Kidney (tissue), 14 donors: ENCODE measurements around the gene ENOX1. TPM values are rescaled to one million over a fixed set of nuclear protein-coding genes. Genes with fewer than 3 reads are reported as not detected.

Experiments
- DNase-seq, 5 donors: peaks; one replicate each; pipeline ENCODE4 v3.0.0-alpha.2; 2013 to 2020
- FAIRE-seq: peaks from 2 replicates; lab custom pipeline; 2012; peaks lifted over from hg19 to GRCh38; lab: Jason Lieb, UNC
- H3K27ac ChIP-seq, 2 donors: one replicate each; pipeline ENCODE4 v1.7.0; 2013; ENCODE audit warnings: low read depth in 2 of 2, low read length in 2 of 2, inconsistent platforms in 1 of 2
- H3K27me3 ChIP-seq: one replicate; pipeline ENCODE4 v1.7.1; 2013; ENCODE audit warnings: low read length, inconsistent platforms; ENCODE audit not compliant: control insufficient read depth, insufficient read depth
- H3K36me3 ChIP-seq, 3 donors: one replicate each; pipeline versions ENCODE4 v1.7.0 to v1.7.1; 2013; ENCODE audit warnings: low read length in 3 of 3, control low read depth in 1 of 3, inconsistent platforms in 1 of 3; ENCODE audit not compliant: insufficient read depth in 3 of 3, control insufficient read depth in 2 of 3
- H3K4me1 ChIP-seq, 3 donors: one replicate each; pipeline versions ENCODE4 v1.7.0 to v1.7.1; 2013; ENCODE audit warnings: low read length in 3 of 3, inconsistent platforms in 1 of 3, low read depth in 1 of 3; ENCODE audit not compliant: control insufficient read depth in 2 of 3, insufficient read depth in 2 of 3
- H3K4me3 ChIP-seq, 3 donors: one replicate each; pipeline versions ENCODE4 v1.7.0 to v1.8.1; 2013; ENCODE audit warnings: low read length in 3 of 3, control low read depth in 1 of 3, inconsistent platforms in 1 of 3
- H3K9ac ChIP-seq, 3 donors: one replicate each; pipeline versions ENCODE4 v1.7.0 to v1.7.1; 2013; ENCODE audit warnings: low read length in 3 of 3, control low read depth in 1 of 3, inconsistent platforms in 1 of 3
- H3K9me3 ChIP-seq, 3 donors: one replicate each; pipeline versions ENCODE4 v1.7.0 to v1.7.1; 2013; ENCODE audit warnings: low read length in 3 of 3, control low read depth in 1 of 3, inconsistent platforms in 1 of 3; ENCODE audit not compliant: control insufficient read depth in 2 of 3, insufficient read depth in 1 of 3
- intact Hi-C: fragments of 100-400 bp; cut with DNase I; formaldehyde crosslinking; loops from one replicate; pipeline ENCODE4 v1.11.1; 2022
- polyA plus RNA-seq: library from polyadenylated mRNA; stranded (reverse); fragments of 350-450 nt; fragmentation: Illumina TruSeq; extraction: RNeasy Lipid Tissue Mini Kit (QIAGEN cat#74804); gene quantifications from one replicate; pipeline ENCODE4 v1.2.3, GENCODE V29; 2014; ENCODE audit warnings: low read depth, low replicate concordance; ENCODE audit not compliant: insufficient read depth
- total RNA-seq: library from RNA; stranded (reverse); fragmentation: NEBNext Ultra II Directional; extraction: Animal tissue kit (Norgen Biotek cat#: 25700); gene quantifications from one replicate; pipeline ENCODE4 v1.2.1, GENCODE V29; 2021
- TF ChIP-seq, protein P1 (sequence below): IDR thresholded peaks from 3 replicates; pipeline ENCODE4 v1.5.1; 2012; ENCODE audit warnings: mild to moderate bottlenecking, moderate library complexity, borderline replicate concordance; ENCODE audit not compliant: insufficient read depth; ENCODE audit errors: extremely low read depth
- donor health status: control.
- donor health status: control.
- donor health status: control.
- donor health status: control.
- donor health status: control.
- donor health status: DM: yes; HTN: yes; CAD: no.
- donor health status: Normal renal cell carcinoma (clear cell type).

ENOX1 gene
- total and polyA plus RNA-seq, 2 donors from 2014 or later, result 4.9 to 6.8 TPM

DNA sequence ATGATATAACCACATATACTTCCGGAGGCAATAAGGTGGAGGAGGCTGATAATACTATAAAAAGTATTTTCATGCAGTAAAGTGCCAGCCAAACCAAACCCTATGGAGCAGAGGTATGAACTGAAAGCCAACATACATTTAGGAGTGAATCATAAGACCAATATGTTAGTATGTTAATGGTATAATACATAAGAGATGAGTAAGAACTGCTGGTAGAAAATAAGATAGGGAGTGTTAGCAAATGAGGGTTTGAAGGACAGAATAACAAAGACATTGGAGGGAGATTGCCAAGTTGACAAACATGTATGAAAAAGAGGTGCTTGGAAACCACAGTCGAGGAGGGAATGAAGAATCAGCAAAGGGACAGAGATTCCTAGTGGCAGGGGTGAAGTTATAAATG lies 10.8 kb downstream of the ENOX1 start:
- no peaks in the 10 kb centered on the region for H3K36me3 ChIP-seq
- DNase-seq (no peak), FAIRE-seq (no peak)

DNA sequence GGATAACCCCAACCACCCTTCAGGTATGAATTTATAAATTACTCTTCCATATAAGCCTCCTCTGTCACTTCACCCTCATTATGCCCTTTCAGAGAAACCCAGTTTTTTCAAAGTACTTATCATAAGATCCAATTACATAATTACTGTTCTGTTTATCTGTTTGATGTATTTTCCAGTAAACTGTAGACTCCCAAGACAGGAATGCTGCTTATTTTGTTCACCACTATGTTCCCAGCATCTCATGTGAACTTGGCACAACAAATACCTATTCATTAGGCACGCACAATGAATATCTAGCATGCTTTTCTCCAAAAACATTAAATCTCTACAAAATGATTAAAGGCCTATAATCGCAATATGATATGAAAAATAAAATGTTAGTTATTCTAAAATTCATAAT lies 13.2 kb downstream of the ENOX1 start:
- H3K36me3 ChIP-seq, result no peaks in the 10 kb centered on the region
- no peaks in the 10 kb centered on the region for H3K4me1 ChIP-seq
- no peak overlapping the region for H3K9ac ChIP-seq
- no peaks in the 10 kb centered on the region for H3K9me3 ChIP-seq
- H3K4me3 ChIP-seq, result no peak overlapping the region
- no peaks in the 10 kb centered on the region for H3K27me3 ChIP-seq
- intact Hi-C loops, result no loop called here
- H3K27ac ChIP-seq, result no peak overlapping the region
- TF ChIP-seq, protein P1, sequence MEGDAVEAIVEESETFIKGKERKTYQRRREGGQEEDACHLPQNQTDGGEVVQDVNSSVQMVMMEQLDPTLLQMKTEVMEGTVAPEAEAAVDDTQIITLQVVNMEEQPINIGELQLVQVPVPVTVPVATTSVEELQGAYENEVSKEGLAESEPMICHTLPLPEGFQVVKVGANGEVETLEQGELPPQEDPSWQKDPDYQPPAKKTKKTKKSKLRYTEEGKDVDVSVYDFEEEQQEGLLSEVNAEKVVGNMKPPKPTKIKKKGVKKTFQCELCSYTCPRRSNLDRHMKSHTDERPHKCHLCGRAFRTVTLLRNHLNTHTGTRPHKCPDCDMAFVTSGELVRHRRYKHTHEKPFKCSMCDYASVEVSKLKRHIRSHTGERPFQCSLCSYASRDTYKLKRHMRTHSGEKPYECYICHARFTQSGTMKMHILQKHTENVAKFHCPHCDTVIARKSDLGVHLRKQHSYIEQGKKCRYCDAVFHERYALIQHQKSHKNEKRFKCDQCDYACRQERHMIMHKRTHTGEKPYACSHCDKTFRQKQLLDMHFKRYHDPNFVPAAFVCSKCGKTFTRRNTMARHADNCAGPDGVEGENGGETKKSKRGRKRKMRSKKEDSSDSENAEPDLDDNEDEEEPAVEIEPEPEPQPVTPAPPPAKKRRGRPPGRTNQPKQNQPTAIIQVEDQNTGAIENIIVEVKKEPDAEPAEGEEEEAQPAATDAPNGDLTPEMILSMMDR, result no peak
- DNase-seq, result no peak
- no peak for FAIRE-seq

More for the DNA sequence above, 10.8 kb downstream of the ENOX1 start:
- Histone ChIP-seq H3K27ac (no peak overlapping the region), H3K4me1 (no peaks in the 10 kb centered on the region), H3K27me3 (no peaks in the 10 kb centered on the region), H3K9me3 (no peaks in the 10 kb centered on the region), H3K9ac (no peak overlapping the region), H3K4me3 (no peak overlapping the region)
- TF ChIP-seq, protein P1, result no peak
- intact Hi-C loops, result no loop called here

DNA sequence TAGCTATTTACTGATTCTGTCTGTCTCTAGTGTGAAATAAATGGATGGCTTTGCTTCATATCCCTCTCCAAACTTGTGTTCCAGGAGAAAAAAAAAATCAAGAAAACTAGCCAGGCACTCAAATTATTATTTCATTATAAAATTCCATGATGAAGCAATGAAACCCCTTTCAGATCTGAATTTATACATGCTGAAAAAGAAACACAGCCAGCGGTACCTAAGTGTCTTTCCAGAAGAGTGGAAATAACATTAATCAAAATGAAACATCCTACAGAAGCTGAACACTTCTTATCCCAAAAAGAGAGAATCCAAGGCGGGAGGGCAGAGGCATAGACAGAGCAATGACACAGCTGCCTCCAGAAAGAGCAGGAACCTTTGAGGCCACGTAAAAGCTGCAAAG lies 15.9 kb downstream of the ENOX1 start:
- DNase-seq (no peak), FAIRE-seq (no peak)
- H3K36me3 ChIP-seq, result no peaks in the 10 kb centered on the region
- TF ChIP-seq, protein P1, result no peak
- intact Hi-C loops, result no loop called here
- H3K4me1 ChIP-seq, result no peaks in the 10 kb centered on the region
- no peak overlapping the region for H3K9ac ChIP-seq
- H3K27me3 ChIP-seq, result no peaks in the 10 kb centered on the region
- no peak overlapping the region for H3K4me3 ChIP-seq
- H3K27ac ChIP-seq, result no peak overlapping the region
- no peaks in the 10 kb centered on the region for H3K9me3 ChIP-seq

DNA sequence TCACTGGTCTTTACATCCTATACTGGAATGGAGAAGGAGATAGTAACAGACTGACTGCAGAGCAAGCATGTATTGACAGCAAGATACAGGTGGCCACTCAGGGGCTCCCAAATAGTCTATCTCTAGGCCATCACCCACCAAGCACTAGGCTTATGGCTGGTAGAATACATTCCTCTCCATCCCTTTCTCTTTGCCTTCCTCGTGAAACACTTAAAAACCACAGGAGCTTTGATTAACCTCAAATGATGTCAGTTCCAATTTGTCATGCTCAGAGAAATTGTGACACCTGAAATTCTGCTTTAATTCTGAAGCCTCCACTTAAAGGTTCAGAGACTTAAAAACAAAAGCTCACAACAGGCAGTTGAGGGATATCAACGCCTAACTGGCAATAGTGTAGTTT lies 17.2 kb downstream of the ENOX1 start:
- Histone ChIP-seq H3K4me3 (no peak overlapping the region), H3K9me3 (no peaks in the 10 kb centered on the region), H3K9ac (no peak overlapping the region), H3K36me3 (no peaks in the 10 kb centered on the region), H3K4me1 (no peaks in the 10 kb centered on the region), H3K27me3 (no peaks in the 10 kb centered on the region), H3K27ac (no peak overlapping the region)
- DNase-seq, result no peak
- TF ChIP-seq, protein P1, result no peak
- intact Hi-C loops, result no loop called here
- no peak for FAIRE-seq
